Activated T-cell treated with anti-CD3 and anti-CD28 coated beads, Interleukin-2, amount 50 U/mL, for 72 hours (primary cell): ENCODE results near the gene RASL10A. TPM values are rescaled to one million over a fixed set of nuclear protein-coding genes. Genes with fewer than 3 reads are reported as not detected.
"Not testable (repeated sequence)": the region's sequence is repeated elsewhere in the genome, so short reads cannot be mapped to it uniquely, and the experiment has no call there.

Experiments
- ATAC-seq, 2 donors: fragments of 150-1000 bp; cut with Tn5 transposase; replicated peaks in 1 of 2; 2 replicates each; pipeline ENCODE4 v1.10.0; 2021; ENCODE audit warnings: moderate library complexity in 2 of 2, mild to moderate bottlenecking in 1 of 2
- DNase-seq, 2 donors: peaks; one replicate each; pipeline ENCODE4 v3.0.0; 2021 to 2022; ENCODE audit warnings: mixed read lengths in 1 of 2
- H3K27ac Mint-ChIP-seq: one replicate; pipeline ENCODE4 v1.8.0; 2022; ENCODE audit warnings: mild to moderate bottlenecking, moderate library complexity, mixed read lengths
- H3K27me3 Mint-ChIP-seq: one replicate; pipeline ENCODE4 v1.8.0; 2022; ENCODE audit warnings: low read depth, mixed read lengths
- H3K36me3 Mint-ChIP-seq, 2 donors: one replicate each; pipeline ENCODE4 v1.8.0; 2022; ENCODE audit warnings: mixed read lengths in 2 of 2, mild to moderate bottlenecking in 1 of 2; ENCODE audit not compliant: insufficient read depth in 2 of 2
- H3K4me1 Mint-ChIP-seq: one replicate; pipeline ENCODE4 v1.8.0; 2022; ENCODE audit warnings: low read depth, mixed read lengths
- H3K4me3 Mint-ChIP-seq, 2 donors: one replicate each; pipeline ENCODE4 v1.8.0; 2022; ENCODE audit warnings: mild to moderate bottlenecking in 2 of 2, mixed read lengths in 2 of 2, moderate library complexity in 2 of 2
- H3K9me3 Mint-ChIP-seq, 2 donors: one replicate each; pipeline ENCODE4 v1.8.0; 2022; ENCODE audit warnings: mixed read lengths in 2 of 2
- total RNA-seq, 2 donors: library from RNA; stranded (reverse); gene quantifications; one replicate each; pipeline ENCODE4 v1.2.3, GENCODE V29; 2022

The RASL10A gene
- total RNA-seq = under 1 TPM in 1 of 2 donors, not detected in 1; 0.84 TPM

GRCh38 chr22:29315286-29316140 lies at the start of gene RASL10A:
Gene RASL10A, minus strand, starts transcription at chr22:29315697. Its CDS starts 451 bp downstream, at chr22:29315246.
- DNase-seq (no peak), ATAC-seq (no peak)
- Mint-ChIP-seq H3K9me3 (no peaks in the 10 kb centered on the region), H3K27me3 (peaks cover 37% of the 10 kb centered on the region), H3K4me1 (peaks cover 13% of the 10 kb centered on the region), H3K36me3 (no peaks in the 10 kb centered on the region), H3K4me3 (peak within 1 kb of the TSS; percentile 59 to 66), H3K27ac (no peak within 1 kb of the TSS)

- no peaks in the 10 kb centered on the region for H3K27me3 Mint-ChIP-seq
- H3K36me3 Mint-ChIP-seq = peaks cover 4 to 6% of the 10 kb centered on the region in 2 donors
- no peak for ATAC-seq
- no peak overlapping the region for H3K4me3 Mint-ChIP-seq
- H3K27ac Mint-ChIP-seq = no peak overlapping the region
- no peak for DNase-seq
- no peaks in the 10 kb centered on the region for H3K4me1 Mint-ChIP-seq
- no peaks in the 10 kb centered on the region for H3K9me3 Mint-ChIP-seq
Measured at GRCh38 chr22:29359469-29359868, 44.0 kb upstream of the RASL10A start.

GRCh38 chr22:29357193-29357890 lies 41.8 kb upstream of the RASL10A start:
- H3K4me3 Mint-ChIP-seq, ATAC-seq, DNase-seq, H3K9me3 Mint-ChIP-seq, H3K36me3 Mint-ChIP-seq, H3K27ac Mint-ChIP-seq, H3K4me1 Mint-ChIP-seq, H3K27me3 Mint-ChIP-seq: not testable (repeated sequence)

GRCh38 chr22:29353860-29354259 lies 38.4 kb upstream of the RASL10A start:
- no peaks in the 10 kb centered on the region for H3K9me3 Mint-ChIP-seq
- ATAC-seq = no peak

GRCh38 chr22:29353286-29353685 lies 37.8 kb upstream of the RASL10A start:
- H3K4me3 Mint-ChIP-seq = no peak overlapping the region
- DNase-seq = no peak
- no peaks in the 10 kb centered on the region for H3K4me1 Mint-ChIP-seq
- H3K27ac Mint-ChIP-seq = no peak overlapping the region
- peaks cover 4 to 16% of the 10 kb centered on the region in 2 donors for H3K36me3 Mint-ChIP-seq
- H3K9me3 Mint-ChIP-seq = no peaks in the 10 kb centered on the region
- no peak for ATAC-seq
- H3K27me3 Mint-ChIP-seq = no peaks in the 10 kb centered on the region

More at GRCh38 chr22:29353860-29354259, 38.4 kb upstream of the RASL10A start:
- Mint-ChIP-seq H3K27ac (no peak overlapping the region), H3K4me3 (no peak overlapping the region), H3K27me3 (no peaks in the 10 kb centered on the region), H3K4me1 (no peaks in the 10 kb centered on the region), H3K36me3 (peaks cover 2 to 16% of the 10 kb centered on the region in 2 donors)
- no peak for DNase-seq

GRCh38 chr22:29352778-29353177 lies 37.3 kb upstream of the RASL10A start:
- Mint-ChIP-seq H3K27ac (no peak overlapping the region), H3K36me3 (peaks cover 4 to 17% of the 10 kb centered on the region in 2 donors), H3K4me1 (no peaks in the 10 kb centered on the region), H3K27me3 (no peaks in the 10 kb centered on the region), H3K9me3 (no peaks in the 10 kb centered on the region), H3K4me3 (no peak overlapping the region)
- DNase-seq (no peak), ATAC-seq (no peak)

GRCh38 chr22:29351891-29352290 lies 36.4 kb upstream of the RASL10A start:
- no peaks in the 10 kb centered on the region for H3K27me3 Mint-ChIP-seq
- H3K4me3 Mint-ChIP-seq = no peak overlapping the region
- H3K36me3 Mint-ChIP-seq = peaks cover 4 to 17% of the 10 kb centered on the region in 2 donors
- no peaks in the 10 kb centered on the region for H3K4me1 Mint-ChIP-seq
- no peak for DNase-seq
- H3K9me3 Mint-ChIP-seq = no peaks in the 10 kb centered on the region
- no peak overlapping the region for H3K27ac Mint-ChIP-seq
- no peak for ATAC-seq

GRCh38 chr22:29351042-29351441 lies 35.5 kb upstream of the RASL10A start:
- DNase-seq = no peak
- Mint-ChIP-seq H3K4me3 (no peak overlapping the region), H3K4me1 (no peaks in the 10 kb centered on the region), H3K9me3 (no peaks in the 10 kb centered on the region), H3K27me3 (no peaks in the 10 kb centered on the region), H3K27ac (no peak overlapping the region), H3K36me3 (peaks cover 4 to 17% of the 10 kb centered on the region in 2 donors)
- ATAC-seq = no peak

GRCh38 chr22:29348956-29349355 lies 33.5 kb upstream of the RASL10A start:
- Mint-ChIP-seq H3K9me3 (no peaks in the 10 kb centered on the region), H3K4me3 (no peak overlapping the region), H3K27me3 (no peaks in the 10 kb centered on the region), H3K27ac (no peak overlapping the region), H3K4me1 (no peaks in the 10 kb centered on the region), H3K36me3 (peaks cover 5 to 21% of the 10 kb centered on the region in 2 donors)
- no peak for DNase-seq
- ATAC-seq = no peak

GRCh38 chr22:29348041-29348440 lies 32.5 kb upstream of the RASL10A start:
- no peak overlapping the region for H3K27ac Mint-ChIP-seq
- DNase-seq = no peak
- peaks cover 5 to 19% of the 10 kb centered on the region in 2 donors for H3K36me3 Mint-ChIP-seq
- no peak for ATAC-seq
- H3K4me1 Mint-ChIP-seq = no peaks in the 10 kb centered on the region
- no peaks in the 10 kb centered on the region for H3K27me3 Mint-ChIP-seq
- no peak overlapping the region for H3K4me3 Mint-ChIP-seq
- no peaks in the 10 kb centered on the region for H3K9me3 Mint-ChIP-seq

GRCh38 chr22:29346659-29347058 lies 31.2 kb upstream of the RASL10A start:
- Mint-ChIP-seq H3K4me1 (no peaks in the 10 kb centered on the region), H3K36me3 (peaks cover 5 to 17% of the 10 kb centered on the region in 2 donors), H3K9me3 (no peaks in the 10 kb centered on the region), H3K4me3 (no peak overlapping the region), H3K27ac (no peak overlapping the region), H3K27me3 (no peaks in the 10 kb centered on the region)
- ATAC-seq (no peak), DNase-seq (no peak)

- no peaks in the 10 kb centered on the region for H3K27me3 Mint-ChIP-seq
- H3K4me3 Mint-ChIP-seq = no peak overlapping the region
- no peak overlapping the region for H3K27ac Mint-ChIP-seq
- no peak for ATAC-seq
- no peaks in the 10 kb centered on the region for H3K4me1 Mint-ChIP-seq
- peaks cover 5 to 14% of the 10 kb centered on the region in 2 donors for H3K36me3 Mint-ChIP-seq
- H3K9me3 Mint-ChIP-seq = no peaks in the 10 kb centered on the region
- DNase-seq = no peak
Measured at GRCh38 chr22:29345932-29346331, 30.4 kb upstream of the RASL10A start.

GRCh38 chr22:29344889-29345288 lies 29.4 kb upstream of the RASL10A start:
- not testable (repeated sequence) for ATAC-seq, H3K9me3 Mint-ChIP-seq, DNase-seq, H3K36me3 Mint-ChIP-seq, H3K4me1 Mint-ChIP-seq, H3K27me3 Mint-ChIP-seq, H3K27ac Mint-ChIP-seq, H3K4me3 Mint-ChIP-seq
